Astrocyte (in vitro differentiated cells and primary cell): ENCODE data around the gene PPP1R15A. TPM values are rescaled to one million over a fixed set of nuclear protein-coding genes. Genes with fewer than 3 reads are reported as not detected.

Source experiments
- DNase-seq: peaks from one replicate; pipeline ENCODE4 v3.0.0-alpha.2; 2010; ENCODE audit warnings: low read depth
- FAIRE-seq: peaks from 2 replicates; lab custom pipeline; 2011; peaks lifted over from hg19 to GRCh38; lab: Jason Lieb, UNC
- H2AFZ ChIP-seq: 2 replicates; pipeline ENCODE4 v1.6.0; 2012; ENCODE audit warnings: low read depth, low read length, inconsistent platforms
- H3K27ac ChIP-seq: 2 replicates; pipeline ENCODE4 v1.5.1; 2011; ENCODE audit warnings: low read depth, low read length, inconsistent platforms
- H3K27me3 ChIP-seq: 2 replicates; pipeline ENCODE4 v1.6.0; 2011; ENCODE audit warnings: low read length, inconsistent platforms; ENCODE audit not compliant: insufficient read depth
- H3K36me3 ChIP-seq: 2 replicates; pipeline ENCODE4 v1.5.1; 2011; ENCODE audit warnings: low read length, inconsistent platforms; ENCODE audit not compliant: insufficient read depth
- H3K4me1 ChIP-seq: 2 replicates; pipeline ENCODE4 v1.5.1; 2011; ENCODE audit warnings: low read length, inconsistent platforms; ENCODE audit not compliant: insufficient read depth
- H3K4me2 ChIP-seq: 2 replicates; pipeline ENCODE4 v1.6.0; 2012; ENCODE audit warnings: low read length, inconsistent platforms
- H3K4me3 ChIP-seq: 2 replicates; pipeline ENCODE4 v1.5.1; 2011; ENCODE audit warnings: low read depth, mild to moderate bottlenecking, low read length, inconsistent platforms; ENCODE audit not compliant: insufficient read depth
- H3K79me2 ChIP-seq: 2 replicates; pipeline ENCODE4 v1.6.0; 2012; ENCODE audit warnings: mild to moderate bottlenecking, low read length, inconsistent platforms; ENCODE audit not compliant: insufficient read depth
- H3K9ac ChIP-seq: 2 replicates; pipeline ENCODE4 v1.6.0; 2012; ENCODE audit warnings: mild to moderate bottlenecking, low read length, inconsistent platforms
- H3K9me3 ChIP-seq: 2 replicates; pipeline ENCODE4 v1.5.1; 2012; ENCODE audit warnings: low read depth, mild to moderate bottlenecking, low read length, inconsistent platforms; ENCODE audit not compliant: insufficient read depth
- H4K20me1 ChIP-seq: 2 replicates; pipeline ENCODE4 v1.6.0; 2012; ENCODE audit warnings: low read length, inconsistent platforms; ENCODE audit not compliant: insufficient read depth
- H3K27ac Mint-ChIP-seq: one replicate; pipeline ENCODE4 v1.8.0; 2021; ENCODE audit warnings: mild to moderate bottlenecking, mixed read lengths; ENCODE audit not compliant: unreplicated experiment
- H3K27me3 Mint-ChIP-seq: one replicate; pipeline ENCODE4 v1.8.0; 2021; ENCODE audit warnings: low read depth, mixed read lengths; ENCODE audit not compliant: unreplicated experiment
- H3K36me3 Mint-ChIP-seq: one replicate; pipeline ENCODE4 v1.8.0; 2021; ENCODE audit warnings: low read depth, mixed read lengths; ENCODE audit not compliant: unreplicated experiment
- H3K4me1 Mint-ChIP-seq: one replicate; pipeline ENCODE4 v1.8.0; 2021; ENCODE audit warnings: low read depth, mixed read lengths; ENCODE audit not compliant: unreplicated experiment
- H3K4me3 Mint-ChIP-seq: one replicate; pipeline ENCODE4 v1.8.0; 2021; ENCODE audit warnings: mild to moderate bottlenecking, moderate library complexity, mixed read lengths; ENCODE audit not compliant: unreplicated experiment
- H3K9me3 Mint-ChIP-seq: one replicate; pipeline ENCODE4 v1.8.0; 2021; ENCODE audit warnings: mild to moderate bottlenecking, mixed read lengths; ENCODE audit not compliant: unreplicated experiment
- EZH2 ChIP-seq: IDR thresholded peaks from 2 replicates; pipeline ENCODE4 v1.6.1; 2012; ENCODE audit warnings: mild to moderate bottlenecking, low read length, inconsistent platforms; ENCODE audit not compliant: insufficient read depth
- total RNA-seq: library from RNA; stranded (reverse); gene quantifications from 2 replicates; pipeline ENCODE4 v1.2.1, GENCODE V29; 2021
- TF ChIP-seq, protein P1 (sequence below): IDR thresholded peaks from 2 replicates; pipeline ENCODE4 v1.5.1; 2011; ENCODE audit warnings: low read depth, mild to moderate bottlenecking, inconsistent platforms, low read length, moderate library complexity; ENCODE audit not compliant: insufficient read depth

The PPP1R15A gene
- total RNA-seq, 1 donor from 2014 or later: 53.2 TPM

DNA sequence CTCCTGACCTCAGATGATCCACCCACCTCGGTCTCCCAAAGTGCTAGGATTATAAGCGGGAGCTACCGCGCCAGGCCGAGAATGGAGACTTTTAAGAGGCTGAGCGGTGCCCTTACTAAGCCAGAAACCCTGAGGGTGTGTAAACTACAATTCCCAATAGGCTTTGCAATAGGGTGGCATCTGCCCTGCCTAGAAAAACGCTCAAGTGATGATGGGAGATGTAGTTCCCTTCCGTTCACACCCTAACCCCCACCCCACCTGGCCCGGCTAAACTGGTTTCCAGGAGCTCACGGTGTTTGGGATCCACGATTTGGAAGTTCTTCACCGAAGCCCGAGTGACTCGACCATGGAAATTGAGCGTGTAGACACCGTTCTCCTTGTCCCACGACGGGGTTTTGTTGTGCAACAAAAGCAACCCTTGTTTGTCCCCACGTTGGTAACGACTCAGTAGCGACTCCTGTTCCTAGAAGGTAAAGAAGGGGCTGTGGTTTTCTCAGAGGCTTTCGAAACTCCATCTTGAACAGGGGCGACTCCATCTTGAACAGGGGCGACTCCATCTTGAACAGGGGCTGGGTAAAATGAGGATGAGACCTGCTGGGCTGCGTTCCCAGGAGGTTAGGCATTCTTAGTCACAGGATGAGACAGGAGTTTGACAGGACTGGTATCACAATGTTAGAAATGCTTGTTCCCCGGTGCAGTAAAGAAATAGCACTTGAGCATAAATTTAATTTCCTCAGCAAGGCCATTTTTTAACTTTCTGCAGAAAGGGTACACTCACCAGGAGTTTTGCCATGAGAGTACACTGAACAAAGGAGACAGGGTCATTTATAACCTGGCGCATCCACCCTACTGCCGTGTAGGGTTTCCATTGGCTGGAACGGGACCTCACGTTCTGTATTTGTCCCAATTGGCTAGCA, 9.8 kb downstream of the PPP1R15A start:
- no peaks in the 10 kb centered on the region for H3K27me3 ChIP-seq
- peaks cover 10% of the 10 kb centered on the region for H3K36me3 ChIP-seq
- no peak overlapping the region for H3K4me3 ChIP-seq
- H3K4me2 ChIP-seq: no peak overlapping the region
- H3K9me3 ChIP-seq: no peaks in the 10 kb centered on the region
- H3K4me1 Mint-ChIP-seq: peaks cover 2% of the 10 kb centered on the region
- peaks cover 7% of the 10 kb centered on the region for H3K79me2 ChIP-seq
- H3K36me3 Mint-ChIP-seq: peaks cover 17% of the 10 kb centered on the region
- H4K20me1 ChIP-seq: peaks cover 20% of the 10 kb centered on the region
- TF ChIP-seq, protein P1, sequence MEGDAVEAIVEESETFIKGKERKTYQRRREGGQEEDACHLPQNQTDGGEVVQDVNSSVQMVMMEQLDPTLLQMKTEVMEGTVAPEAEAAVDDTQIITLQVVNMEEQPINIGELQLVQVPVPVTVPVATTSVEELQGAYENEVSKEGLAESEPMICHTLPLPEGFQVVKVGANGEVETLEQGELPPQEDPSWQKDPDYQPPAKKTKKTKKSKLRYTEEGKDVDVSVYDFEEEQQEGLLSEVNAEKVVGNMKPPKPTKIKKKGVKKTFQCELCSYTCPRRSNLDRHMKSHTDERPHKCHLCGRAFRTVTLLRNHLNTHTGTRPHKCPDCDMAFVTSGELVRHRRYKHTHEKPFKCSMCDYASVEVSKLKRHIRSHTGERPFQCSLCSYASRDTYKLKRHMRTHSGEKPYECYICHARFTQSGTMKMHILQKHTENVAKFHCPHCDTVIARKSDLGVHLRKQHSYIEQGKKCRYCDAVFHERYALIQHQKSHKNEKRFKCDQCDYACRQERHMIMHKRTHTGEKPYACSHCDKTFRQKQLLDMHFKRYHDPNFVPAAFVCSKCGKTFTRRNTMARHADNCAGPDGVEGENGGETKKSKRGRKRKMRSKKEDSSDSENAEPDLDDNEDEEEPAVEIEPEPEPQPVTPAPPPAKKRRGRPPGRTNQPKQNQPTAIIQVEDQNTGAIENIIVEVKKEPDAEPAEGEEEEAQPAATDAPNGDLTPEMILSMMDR: no peak
- TF ChIP-seq EZH2: no peak
- DNase-seq (no peak), FAIRE-seq (no peak)
- H3K9me3 Mint-ChIP-seq: peaks cover 8% of the 10 kb centered on the region
- no peak overlapping the region for H3K27ac Mint-ChIP-seq
- no peak overlapping the region for H3K9ac ChIP-seq
- no peaks in the 10 kb centered on the region for H3K4me1 ChIP-seq
- H3K4me3 Mint-ChIP-seq: no peak overlapping the region
- no peak overlapping the region for H2AFZ ChIP-seq
- no peaks in the 10 kb centered on the region for H3K27me3 Mint-ChIP-seq
- no peak overlapping the region for H3K27ac ChIP-seq

DNA sequence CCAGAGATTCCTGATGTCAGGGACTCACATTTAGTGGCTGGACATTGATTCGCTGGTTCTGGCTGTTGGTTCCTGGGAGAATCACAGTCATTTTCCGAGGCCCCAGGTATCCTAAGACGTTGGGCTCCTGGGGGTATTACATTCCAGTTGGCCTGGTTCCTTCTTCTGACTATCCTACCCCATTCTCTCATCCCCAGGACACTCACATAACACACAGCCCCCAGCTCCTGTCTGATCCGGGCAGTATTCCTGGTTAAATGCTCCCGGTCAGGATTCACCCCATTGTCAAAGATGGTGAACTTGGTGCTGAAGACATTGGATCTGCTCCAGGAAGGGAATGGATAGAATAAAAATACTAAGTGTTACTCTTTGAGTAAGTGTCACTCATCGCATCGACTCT, 11.5 kb downstream of the PPP1R15A start:
- no peak overlapping the region for H3K9ac ChIP-seq

More for the DNA sequence above, 11.5 kb downstream of the PPP1R15A start:
- H3K36me3 ChIP-seq: peaks cover 1% of the 10 kb centered on the region
- no peaks in the 10 kb centered on the region for H3K4me1 Mint-ChIP-seq
- no peak overlapping the region for H2AFZ ChIP-seq
- peaks cover 8% of the 10 kb centered on the region for H3K36me3 Mint-ChIP-seq
- H3K4me1 ChIP-seq: no peaks in the 10 kb centered on the region
- no peak overlapping the region for H3K27ac ChIP-seq
- H3K79me2 ChIP-seq: no peaks in the 10 kb centered on the region
- no peak overlapping the region for H3K4me3 ChIP-seq
- no peaks in the 10 kb centered on the region for H3K27me3 Mint-ChIP-seq
- no peaks in the 10 kb centered on the region for H3K9me3 ChIP-seq
- no peak overlapping the region for H3K4me3 Mint-ChIP-seq
- no peak for TF ChIP-seq EZH2
- TF ChIP-seq, protein P1: no peak
- peaks cover 4% of the 10 kb centered on the region for H4K20me1 ChIP-seq
- no peak overlapping the region for H3K27ac Mint-ChIP-seq
- H3K4me2 ChIP-seq: no peak overlapping the region
- H3K27me3 ChIP-seq: no peaks in the 10 kb centered on the region
- H3K9me3 Mint-ChIP-seq: peaks cover 8% of the 10 kb centered on the region
- FAIRE-seq (no peak), DNase-seq (no peak)
